H9 (cell line): ENCODE measurements around the gene SRPX. TPM values are rescaled to one million over a fixed set of nuclear protein-coding genes. Genes with fewer than 3 reads are reported as not detected.

Experiments used
- DNase-seq: peaks from one replicate; pipeline ENCODE4 v3.0.0-alpha.2; 2017
- H2AFZ ChIP-seq: one replicate; pipeline ENCODE4 v1.6.1; 2013; ENCODE audit warnings: mild to moderate bottlenecking, low read length, control low read depth, moderate library complexity
- H2AK5ac ChIP-seq: 2 replicates; pipeline ENCODE4 v1.6.1; 2013; ENCODE audit warnings: low read length, control low read depth, mixed read lengths; ENCODE audit not compliant: insufficient read length
- H2BK120ac ChIP-seq: one replicate; pipeline ENCODE4 v1.6.1; 2013; ENCODE audit warnings: low read depth, mild to moderate bottlenecking, low read length, control low read depth, inconsistent platforms; ENCODE audit not compliant: poor library complexity, severe bottlenecking
- H2BK12ac ChIP-seq: 2 replicates; pipeline ENCODE4 v1.6.1; 2013; ENCODE audit warnings: low read length, control low read depth, mixed read lengths, low read depth; ENCODE audit not compliant: insufficient read length
- H2BK15ac ChIP-seq: 2 replicates; pipeline ENCODE4 v1.6.1; 2013; ENCODE audit warnings: low read depth, low read length, control low read depth
- H2BK20ac ChIP-seq: one replicate; pipeline ENCODE4 v1.6.1; 2013; ENCODE audit warnings: low read depth, mild to moderate bottlenecking, low read length, control low read depth, inconsistent platforms; ENCODE audit not compliant: poor library complexity, severe bottlenecking
- H2BK5ac ChIP-seq: 2 replicates; pipeline ENCODE4 v1.6.1; 2013; ENCODE audit warnings: low read length, control low read depth, mixed read lengths; ENCODE audit not compliant: insufficient read length
- H3K14ac ChIP-seq: 2 replicates; pipeline ENCODE4 v1.6.1; 2013; ENCODE audit warnings: low read length, control low read depth; ENCODE audit not compliant: insufficient read depth
- H3K18ac ChIP-seq: 2 replicates; pipeline ENCODE4 v1.6.1; 2013; ENCODE audit warnings: low read depth, mild to moderate bottlenecking, mixed read lengths, low read length, control low read depth; ENCODE audit not compliant: insufficient read length
- H3K23ac ChIP-seq: 2 replicates; pipeline ENCODE4 v1.6.1; 2013; ENCODE audit warnings: low read length, control low read depth, mixed read lengths, low read depth; ENCODE audit not compliant: insufficient read length
- H3K23me2 ChIP-seq: 2 replicates; pipeline ENCODE4 v1.6.1; 2013; ENCODE audit warnings: low read depth, mild to moderate bottlenecking, mixed read lengths, low read length, control low read depth; ENCODE audit not compliant: insufficient read length, poor library complexity, severe bottlenecking
- H3K27ac ChIP-seq: 2 replicates; pipeline ENCODE4 v1.5.1; 2013; ENCODE audit warnings: low read length, control low read depth, mixed read lengths, low read depth; ENCODE audit not compliant: insufficient read length
- H3K27me3 ChIP-seq: 2 replicates; pipeline ENCODE4 v1.6.1; 2013; ENCODE audit warnings: low read length, control low read depth, inconsistent platforms; ENCODE audit not compliant: insufficient read depth
- H3K4ac ChIP-seq: 2 replicates; pipeline ENCODE4 v1.6.1; 2013; ENCODE audit warnings: low read depth, mild to moderate bottlenecking, control low read depth, inconsistent platforms, low read length, moderate library complexity
- H3K4me1 ChIP-seq: 2 replicates; pipeline ENCODE4 v1.6.1; 2013; ENCODE audit warnings: low read length, control low read depth, inconsistent platforms; ENCODE audit not compliant: insufficient read depth
- H3K4me2 ChIP-seq: 2 replicates; pipeline ENCODE4 v1.6.1; 2013; ENCODE audit warnings: low read length, control low read depth, mixed read lengths; ENCODE audit not compliant: insufficient read length, insufficient read depth
- H3K56ac ChIP-seq: 2 replicates; pipeline ENCODE4 v1.6.1; 2013; ENCODE audit warnings: low read depth, mild to moderate bottlenecking, mixed read lengths, low read length, control low read depth; ENCODE audit not compliant: insufficient read length
- H3K79me1 ChIP-seq: 2 replicates; pipeline ENCODE4 v1.6.1; 2013; ENCODE audit warnings: low read depth, mild to moderate bottlenecking, moderate library complexity, low read length, control low read depth, inconsistent platforms; ENCODE audit not compliant: insufficient read depth, poor library complexity, severe bottlenecking
- H3K79me2 ChIP-seq: 2 replicates; pipeline ENCODE4 v1.6.1; 2013; ENCODE audit warnings: low read length, control low read depth, inconsistent platforms; ENCODE audit not compliant: insufficient read depth
- H3K9ac ChIP-seq: 2 replicates; pipeline ENCODE4 v1.6.1; 2013; ENCODE audit warnings: low read length, control low read depth, mixed read lengths; ENCODE audit not compliant: insufficient read length; ENCODE audit errors: extremely low read depth
- H3K9me3 ChIP-seq: one replicate; pipeline ENCODE4 v1.6.1; 2013; ENCODE audit warnings: low read depth, low read length, inconsistent platforms; ENCODE audit not compliant: control insufficient read depth
- H3T11ph ChIP-seq: one replicate; pipeline ENCODE4 v1.6.1; 2013; ENCODE audit warnings: mild to moderate bottlenecking, low read length, control low read depth, inconsistent platforms
- H4K20me1 ChIP-seq: one replicate; pipeline ENCODE4 v1.6.1; 2013; ENCODE audit not compliant: control insufficient read depth, insufficient read length, insufficient read depth
- H4K5ac ChIP-seq: 2 replicates; pipeline ENCODE4 v1.6.1; 2013; ENCODE audit warnings: low read depth, mild to moderate bottlenecking, mixed read lengths, low read length, control low read depth; ENCODE audit not compliant: insufficient read length
- H4K8ac ChIP-seq: replicated peaks from 2 replicates; pipeline ENCODE4 v1.6.1; 2013; ENCODE audit warnings: low read length, control low read depth, mixed read lengths, low read depth; ENCODE audit not compliant: insufficient read length
- H4K91ac ChIP-seq: 2 replicates; pipeline ENCODE4 v1.6.1; 2013; ENCODE audit warnings: low read depth, mild to moderate bottlenecking, moderate library complexity, mixed read lengths, low read length, control low read depth; ENCODE audit not compliant: insufficient read length
- H3K27ac Mint-ChIP-seq, 3 experiments: 2 replicates in 2 of 3; 3 replicates in 1 of 3; pipeline ENCODE4 v1.8.0; 2020 to 2021; ENCODE audit warnings: mixed read lengths in 3 of 3, mild to moderate bottlenecking in 1 of 3, moderate library complexity in 1 of 3
- H3K27me3 Mint-ChIP-seq: 2 replicates; pipeline ENCODE4 v1.8.0; 2021; ENCODE audit warnings: low read depth, mild to moderate bottlenecking, moderate library complexity, mixed read lengths
- H3K36me3 Mint-ChIP-seq, 3 experiments: 2 replicates in 2 of 3; 3 replicates in 1 of 3; pipeline ENCODE4 v1.8.0; 2020 to 2021; ENCODE audit warnings: low read depth in 3 of 3, mixed read lengths in 3 of 3; ENCODE audit not compliant: insufficient read depth in 1 of 3
- H3K4me1 Mint-ChIP-seq, 2 experiments: 2 replicates each; pipeline ENCODE4 v1.8.0; 2020; ENCODE audit warnings: mixed read lengths in 2 of 2
- H3K4me3 Mint-ChIP-seq, 2 experiments: 2 replicates in 1 of 2; 3 replicates in 1 of 2; pipeline ENCODE4 v1.8.0; 2020 to 2021; ENCODE audit warnings: mild to moderate bottlenecking in 2 of 2, mixed read lengths in 2 of 2, moderate library complexity in 1 of 2
- H3K9me3 Mint-ChIP-seq, 2 experiments: 2 replicates in 1 of 2; 3 replicates in 1 of 2; pipeline ENCODE4 v1.8.0; 2020; ENCODE audit warnings: mild to moderate bottlenecking in 2 of 2, mixed read lengths in 2 of 2, moderate library complexity in 1 of 2
- WGBS: extraction: QIAGEN DNeasy Blood & Tissue Kit; methylation state at CpG from one replicate; pipeline ENCODE4 v1.1.7; 2013; ENCODE audit warnings: missing lambda C conversion rate, low lambda C conversion rate, mixed read lengths; ENCODE audit not compliant: insufficient read length; ENCODE audit errors: extremely low coverage; 5-methylcytosine and 5-hydroxymethylcytosine counted together
- total RNA-seq: library from RNA; stranded (reverse); gene quantifications from 2 replicates; pipeline ENCODE4 v1.2.1, GENCODE V29; 2021
- TF ChIP-seq, protein P1 (sequence below): fragments of 200-600 bp; sonication (generic); conservative IDR thresholded peaks from 3 replicates; pipeline ENCODE4 v1.8.0; 2021; ENCODE audit warnings: antibody characterized with exemption, mild to moderate bottlenecking

Gene SRPX
- total RNA-seq, 1 experiment from 2014 or later, result 2.8 TPM

DNA sequence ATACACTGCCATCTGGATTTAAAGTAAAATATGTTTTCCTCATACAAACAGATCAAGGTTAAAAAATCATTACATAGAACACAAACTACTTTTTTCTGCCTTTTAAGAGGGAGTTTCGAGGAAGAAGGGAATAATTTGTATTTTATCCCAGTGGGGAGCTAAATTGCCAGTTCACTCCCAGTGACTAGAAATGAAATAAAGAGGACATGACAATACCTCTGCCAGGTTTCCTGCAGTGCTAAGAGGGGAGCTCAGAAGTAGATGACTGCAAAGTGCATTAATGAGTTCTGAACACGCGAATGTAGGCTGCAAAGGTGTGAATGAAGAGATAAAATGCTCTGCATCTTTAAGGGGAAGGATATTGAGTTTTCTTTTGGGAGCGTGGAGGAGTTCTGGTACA is 69.7 kb downstream of the SRPX start:
- Histone ChIP-seq H4K20me1 (no peaks in the 10 kb centered on the region), H2BK5ac (no peak overlapping the region), H3K23ac (no peak overlapping the region), H3K14ac (no peak overlapping the region), H3K56ac (no peak overlapping the region), H3K9me3 (no peaks in the 10 kb centered on the region), H3K79me2 (no peaks in the 10 kb centered on the region), H2BK120ac (no peak overlapping the region), H4K5ac (no peak overlapping the region), H4K91ac (no peak overlapping the region), H3T11ph (no peak overlapping the region), H2BK20ac (no peak overlapping the region), H3K27me3 (no peaks in the 10 kb centered on the region), H3K9ac (no peak overlapping the region), H3K4me1 (no peaks in the 10 kb centered on the region), H2BK15ac (no peak overlapping the region), H2AFZ (no peak overlapping the region), H2BK12ac (no peak overlapping the region), H3K23me2 (no peaks in the 10 kb centered on the region), H4K8ac (no peak overlapping the region), H3K4ac (no peak overlapping the region), H2AK5ac (no peak overlapping the region), H3K4me2 (no peak overlapping the region), H3K18ac (no peak overlapping the region), H3K79me1 (no peaks in the 10 kb centered on the region), H3K27ac (no peak overlapping the region)
- TF ChIP-seq, protein P1, sequence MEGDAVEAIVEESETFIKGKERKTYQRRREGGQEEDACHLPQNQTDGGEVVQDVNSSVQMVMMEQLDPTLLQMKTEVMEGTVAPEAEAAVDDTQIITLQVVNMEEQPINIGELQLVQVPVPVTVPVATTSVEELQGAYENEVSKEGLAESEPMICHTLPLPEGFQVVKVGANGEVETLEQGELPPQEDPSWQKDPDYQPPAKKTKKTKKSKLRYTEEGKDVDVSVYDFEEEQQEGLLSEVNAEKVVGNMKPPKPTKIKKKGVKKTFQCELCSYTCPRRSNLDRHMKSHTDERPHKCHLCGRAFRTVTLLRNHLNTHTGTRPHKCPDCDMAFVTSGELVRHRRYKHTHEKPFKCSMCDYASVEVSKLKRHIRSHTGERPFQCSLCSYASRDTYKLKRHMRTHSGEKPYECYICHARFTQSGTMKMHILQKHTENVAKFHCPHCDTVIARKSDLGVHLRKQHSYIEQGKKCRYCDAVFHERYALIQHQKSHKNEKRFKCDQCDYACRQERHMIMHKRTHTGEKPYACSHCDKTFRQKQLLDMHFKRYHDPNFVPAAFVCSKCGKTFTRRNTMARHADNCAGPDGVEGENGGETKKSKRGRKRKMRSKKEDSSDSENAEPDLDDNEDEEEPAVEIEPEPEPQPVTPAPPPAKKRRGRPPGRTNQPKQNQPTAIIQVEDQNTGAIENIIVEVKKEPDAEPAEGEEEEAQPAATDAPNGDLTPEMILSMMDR, result no peak
- H3K4me1 Mint-ChIP-seq, result peaks cover 0 to 3% of the 10 kb centered on the region in 2 experiments; a peak in 2 of 4 replicates
- H3K9me3 Mint-ChIP-seq, result peaks cover 50 to 62% of the 10 kb centered on the region in 2 experiments
- no peak overlapping the region for H3K4me3 Mint-ChIP-seq
- peaks cover 0 to 2% (median 0%) of the 10 kb centered on the region in 3 experiments; a peak in 3 of 7 replicates for H3K36me3 Mint-ChIP-seq
- no peak overlapping the region for H3K27ac Mint-ChIP-seq
- no peaks in the 10 kb centered on the region for H3K27me3 Mint-ChIP-seq
- no peak for DNase-seq
- no CpG with 5 or more reads among the region's 4 CpGs for WGBS
